Cerebellar nuclear complex (tissue), 1 donor: ENCODE data around the gene SEMA3E.
"Not testable (repeated sequence)": the region's sequence is repeated elsewhere in the genome, so short reads cannot be mapped to it uniquely, and the experiment has no call there.

Source experiments
- DNase-seq, 2 experiments: peaks; one replicate each; lab custom pipeline; 2025; lab: John Stamatoyannopoulos, UW

Gene SEMA3E

DNA sequence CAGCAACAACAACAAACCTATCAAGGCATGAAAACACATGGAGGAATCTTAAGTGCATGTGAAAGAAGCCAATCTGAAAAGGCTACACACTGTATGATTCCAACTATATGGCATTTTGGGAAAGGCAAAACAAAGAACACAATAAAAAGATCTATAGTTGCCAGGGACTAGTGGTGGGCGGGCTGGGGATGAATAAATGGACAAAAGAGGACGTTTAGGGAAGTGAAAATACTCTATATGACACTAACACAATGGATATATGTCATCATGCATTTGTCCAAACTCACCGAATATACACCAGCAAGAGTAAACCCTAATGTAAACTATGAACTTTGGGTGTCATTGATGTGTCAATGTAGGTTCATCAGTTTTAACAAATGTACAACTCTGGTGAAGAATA is 89.1 kb downstream of the SEMA3E start:
- no peak for DNase-seq

- not testable (repeated sequence) for DNase-seq
These were observed 96.4 kb downstream of the SEMA3E start for GRCh38 chr7:83552556-83552955.

- no peak for DNase-seq
These were observed 98.8 kb downstream of the SEMA3E start for GRCh38 chr7:83550100-83550499.

DNA sequence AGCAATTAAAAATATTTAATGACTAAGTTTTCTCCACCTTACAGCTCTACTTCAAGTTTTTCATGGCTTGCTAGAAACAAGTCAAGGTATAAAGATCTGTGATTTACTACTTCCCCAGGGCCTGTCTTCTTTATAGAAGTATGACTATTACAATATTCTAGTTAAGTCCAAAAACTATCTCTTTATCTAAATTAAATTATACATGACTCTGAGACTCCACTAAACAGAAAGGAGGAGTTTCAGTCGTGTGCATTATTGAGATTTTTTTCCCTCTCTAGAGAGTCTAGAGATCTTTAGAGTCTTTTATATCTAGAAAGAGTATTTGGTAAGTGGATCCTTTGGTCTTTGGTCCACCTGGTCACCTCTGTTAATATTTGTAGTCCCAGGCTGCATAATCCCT is 100.7 kb downstream of the SEMA3E start:
- no peak for DNase-seq

DNA sequence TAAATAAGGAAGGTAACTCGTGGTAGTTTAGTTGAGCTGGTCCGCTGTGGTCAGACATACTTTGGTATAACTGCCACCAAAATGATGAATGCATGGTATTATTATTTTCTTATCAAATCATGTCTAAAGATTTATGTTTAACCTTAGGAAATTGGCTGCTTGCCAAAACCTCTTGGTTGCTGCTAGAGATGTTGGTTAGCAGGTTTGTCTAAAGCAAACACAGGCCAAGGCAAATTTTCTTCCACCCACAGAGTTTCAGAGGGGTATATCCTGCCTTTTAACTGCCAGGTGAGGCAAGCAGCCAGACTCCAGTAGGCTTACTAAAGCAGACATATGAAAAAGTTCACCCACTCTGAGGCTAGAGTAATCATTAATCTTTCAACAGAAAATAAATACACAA is 101.4 kb downstream of the SEMA3E start:
- no peak for DNase-seq

DNA sequence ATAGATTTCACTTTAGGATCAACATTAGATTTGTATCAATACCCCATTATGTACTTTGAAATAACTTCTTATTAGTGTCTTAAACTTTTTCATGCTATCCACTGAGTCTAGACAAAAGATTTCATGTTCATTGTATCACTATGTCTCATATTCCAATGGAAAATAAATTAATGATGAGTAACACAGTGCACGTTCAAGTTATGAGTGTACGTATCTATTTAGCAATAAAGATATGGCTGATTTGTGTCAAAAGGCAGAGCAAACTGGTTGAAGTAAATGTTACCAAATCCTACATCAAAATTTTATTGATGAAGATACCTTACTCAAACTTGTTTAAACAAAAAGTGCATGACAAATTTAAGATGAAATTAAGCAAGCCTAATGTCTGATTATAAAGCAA is 102.4 kb downstream of the SEMA3E start:
- DNase-seq, result no peak

- no peak for DNase-seq
These were observed 107.6 kb downstream of the SEMA3E start for GRCh38 chr7:83541187-83541960.

DNA sequence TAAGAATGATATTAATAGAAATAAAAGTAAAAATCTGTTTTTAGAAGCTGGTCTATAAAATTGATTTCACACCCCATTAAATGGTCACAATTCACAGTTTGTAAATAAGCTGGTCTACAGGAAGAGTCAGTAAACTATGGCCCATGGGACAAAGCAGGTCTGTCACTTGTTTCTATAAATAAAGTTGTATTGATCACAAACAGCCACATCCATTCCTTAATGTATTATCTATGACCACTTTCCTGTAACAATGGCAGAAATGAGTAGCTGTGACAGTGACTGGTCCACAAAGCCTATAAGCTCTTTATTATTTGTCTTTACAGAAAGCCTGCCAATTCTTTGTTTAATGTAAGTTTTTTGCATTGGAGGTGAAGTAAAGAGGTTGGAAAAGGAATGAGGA is 114.5 kb downstream of the SEMA3E start:
- DNase-seq, result no peak

- no peak for DNase-seq
These were observed 116.7 kb downstream of the SEMA3E start for GRCh38 chr7:83532219-83532618.

DNA sequence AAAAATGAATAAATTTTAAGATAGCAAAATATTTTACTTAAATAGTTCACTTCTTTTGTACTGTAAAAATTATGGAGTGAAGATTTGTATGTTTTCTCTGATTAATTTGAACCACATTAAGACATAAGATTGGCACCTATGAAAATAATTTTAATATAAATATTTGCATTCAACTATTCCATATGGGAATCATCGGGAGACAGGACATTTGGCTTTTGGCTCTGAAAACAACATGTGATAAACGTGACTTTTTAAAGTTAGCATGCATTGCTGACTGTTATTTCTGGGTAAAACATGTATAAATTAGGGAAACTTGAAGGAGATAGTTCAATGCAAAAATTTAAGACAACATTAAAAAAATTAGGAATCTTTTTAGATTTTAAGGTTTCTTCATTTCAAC is 117.2 kb downstream of the SEMA3E start:
- DNase-seq, result no peak

DNA sequence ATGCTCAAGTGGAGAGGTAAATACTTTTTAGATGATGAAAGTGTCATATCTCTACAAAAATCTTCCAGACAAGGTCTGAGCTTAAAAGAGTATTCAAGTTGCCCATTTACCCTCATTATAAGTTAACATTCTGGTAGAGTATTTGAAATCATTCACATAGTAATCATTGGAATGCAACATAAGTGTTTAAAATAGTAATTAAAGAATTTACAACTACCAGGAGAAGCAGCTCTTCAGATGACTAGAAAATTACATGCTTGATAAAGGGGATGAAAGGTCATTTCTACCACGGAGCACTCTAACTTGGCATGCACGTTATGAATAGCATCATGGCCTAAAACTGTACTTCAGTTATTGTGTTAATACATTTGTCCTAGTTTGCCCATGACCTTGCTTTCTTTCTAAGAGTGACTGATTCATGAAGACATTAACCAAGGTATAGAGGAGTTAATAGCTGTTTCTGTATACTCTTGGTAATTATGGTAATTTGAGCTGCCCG is 120.0 kb downstream of the SEMA3E start:
- DNase-seq, result no peak

- DNase-seq, result no peak
These were observed 124.5 kb downstream of the SEMA3E start for GRCh38 chr7:83524277-83525075.

GRCh38 chr7:83520726-83521125 is 128.2 kb downstream of the SEMA3E start:
- no peak for DNase-seq

GRCh38 chr7:83519240-83519639 is 129.7 kb downstream of the SEMA3E start:
- no peak for DNase-seq

- no peak for DNase-seq
These were observed 131.8 kb downstream of the SEMA3E start for GRCh38 chr7:83517035-83517700.

GRCh38 chr7:83514977-83515376 is 134.0 kb downstream of the SEMA3E start:
- no peak for DNase-seq

DNA sequence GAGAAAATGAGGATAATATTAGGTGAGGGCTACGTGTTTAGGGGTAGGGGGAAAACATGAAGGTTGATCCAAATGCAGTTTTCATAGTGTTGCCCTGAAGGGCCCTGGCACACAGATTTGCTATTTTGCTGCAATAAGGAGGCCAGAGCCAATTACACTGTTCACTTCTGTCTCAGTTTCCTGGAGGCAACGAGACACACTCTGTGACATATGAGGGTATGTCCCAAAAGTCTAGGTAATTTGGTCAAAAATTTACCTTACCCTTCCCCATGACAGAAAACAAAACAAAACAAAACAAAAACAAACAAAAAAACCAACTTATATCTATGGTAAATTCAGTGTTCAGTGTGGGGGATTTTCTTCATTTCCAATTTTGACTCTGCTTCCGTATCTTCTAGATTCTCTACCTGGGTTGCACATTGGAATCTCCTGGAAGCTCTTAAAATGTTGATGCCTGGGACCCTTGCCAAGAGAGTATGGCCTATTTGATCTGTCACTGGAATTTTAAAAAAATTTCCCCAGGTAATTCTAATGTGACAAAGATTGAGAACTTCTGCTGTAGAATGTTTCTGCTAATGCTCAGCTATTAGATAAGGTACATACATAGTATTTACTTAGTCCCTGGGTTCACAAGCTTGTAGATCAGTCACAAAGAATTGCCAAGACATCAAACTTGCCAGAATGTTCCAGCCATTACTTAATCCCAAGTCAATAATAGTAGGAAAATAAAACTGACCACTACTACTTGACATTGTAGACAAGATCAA is 139.5 kb downstream of the SEMA3E start:
- no peak for DNase-seq

GRCh38 chr7:83504330-83504729 is 144.6 kb downstream of the SEMA3E start:
- no peak for DNase-seq

- DNase-seq, result no peak
These were observed 146.3 kb downstream of the SEMA3E start for GRCh38 chr7:83502636-83503035.

DNA sequence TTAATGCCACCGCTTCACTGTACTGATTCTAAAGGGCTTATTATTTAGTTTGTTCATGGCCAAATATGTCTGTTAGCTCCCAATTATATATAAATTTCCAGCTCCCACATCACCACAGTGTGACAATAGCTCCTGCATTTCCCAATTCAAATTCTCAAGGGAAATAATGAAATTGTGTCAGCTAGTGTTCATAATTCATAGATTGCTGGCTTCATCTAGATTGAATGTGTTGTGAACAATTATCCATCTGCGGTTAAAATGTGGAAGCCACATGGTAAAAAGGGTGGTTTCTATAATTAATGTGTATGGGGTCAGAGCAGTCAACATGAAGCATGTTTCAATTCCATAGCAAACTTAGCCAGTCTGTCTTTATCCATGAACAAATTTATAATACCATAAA is 154.3 kb downstream of the SEMA3E start:
- no peak for DNase-seq

DNA sequence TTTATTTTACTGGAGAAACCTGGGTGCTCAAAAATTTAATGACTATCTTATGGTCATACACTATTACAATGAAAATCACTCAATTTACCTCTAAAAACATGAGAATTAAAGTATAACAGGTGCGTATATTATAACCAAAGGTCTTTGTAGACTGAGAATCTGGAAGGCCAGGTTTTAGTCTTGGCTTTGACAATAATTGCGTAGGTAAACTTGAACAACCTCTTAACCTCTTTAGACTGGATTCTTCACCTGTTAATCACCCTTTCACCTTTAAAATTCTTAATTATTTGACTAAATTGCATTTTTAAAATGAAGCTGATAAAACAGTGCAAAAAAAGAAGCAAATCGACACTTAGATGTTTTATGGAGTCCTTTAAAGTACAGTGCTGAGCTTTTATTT is 156.1 kb downstream of the SEMA3E start:
- DNase-seq, result no peak

GRCh38 chr7:83487801-83488200 is 161.1 kb downstream of the SEMA3E start:
- DNase-seq, result no peak
